HCT116 (cell line): ENCODE results near the gene TMEM212. TPM values are rescaled to one million over a fixed set of nuclear protein-coding genes. Genes with fewer than 3 reads are reported as not detected.

Experiments
- ATAC-seq: fragments of 200-7000 bp; cut with Tn5 transposase; 2 replicates; pipeline ENCODE4 v1.9.1; 2020; ENCODE audit warnings: mild to moderate bottlenecking, moderate library complexity
- BruUV-seq: library from RNA; stranded (reverse); fragments of 400-500 nt; replicated peaks from 2 replicates; lab custom pipeline; 2021; lab: Mats Ljungman, UMichigan
- CTCF ChIA-PET: fragments of 300-600 bp; sonication (Branson Sonifier 250); formaldehyde crosslinking; loops from one replicate; lab custom pipeline; 2021; ENCODE audit warnings: antibody characterized with exemption; lab: Charles Lee
- POLR2A ChIA-PET: fragments of 300-600, 350-600 bp; sonication (Branson Sonifier 250); formaldehyde crosslinking; loops from one replicate; lab custom pipeline; 2021; ENCODE audit warnings: antibody characterized with exemption; lab: Charles Lee
- RAD21 ChIA-PET, 2 experiments: fragments of 300-600 bp; sonication (Branson Sonifier 250); formaldehyde crosslinking; loops; one replicate each; lab custom pipeline; 2023; ENCODE audit warnings: low total read pairs in 2 of 2; ENCODE audit not compliant: uncharacterized antibody in 2 of 2, unreplicated experiment in 2 of 2, low non-redundant PET in 1 of 2; lab: Charles Lee
- DNase-seq: peaks from one replicate; pipeline ENCODE4 v3.0.0-alpha.2; 2010; ENCODE audit warnings: low read depth, low spot score
- H2AFZ ChIP-seq: fragments of 200-600 bp; shearing (Covaris generic), sonication (generic); 2 replicates; pipeline ENCODE4 v1.6.1; 2017; ENCODE audit warnings: low read depth, mixed run types, mixed read lengths, antibody characterized with exemption, low read length; ENCODE audit not compliant: poor library complexity, severe bottlenecking
- H3K27ac ChIP-seq: 2 replicates; pipeline ENCODE4 v1.5.1; 2012; ENCODE audit warnings: low read depth, low read length
- H3K27me3 ChIP-seq: fragments of 200-600 bp; sonication (generic); 2 replicates; pipeline ENCODE4 v1.6.1; 2016; ENCODE audit warnings: mixed run types, low read length, mixed read lengths; ENCODE audit not compliant: insufficient read depth
- H3K36me3 ChIP-seq, 2 experiments: fragments of 200-500 bp in 1 of 2; fragments of 200-600 bp in 1 of 2; sonication (Bioruptor generic) in 1 of 2; sonication (generic) in 1 of 2; 2 replicates each; pipeline versions ENCODE4 v1.5.1 to v1.6.1; 2014 to 2016; ENCODE audit warnings: low read length in 2 of 2, inconsistent platforms in 1 of 2, mixed read lengths in 1 of 2, mixed run types in 1 of 2; ENCODE audit not compliant: insufficient read depth in 2 of 2, control insufficient read depth in 1 of 2
- H3K4me1 ChIP-seq, 2 experiments: fragments of 200-600 bp in 1 of 2; sonication (generic) in 1 of 2; 2 replicates each; pipeline versions ENCODE4 v1.5.1 to v1.6.1; 2012 to 2017; ENCODE audit warnings: low read length in 2 of 2, inconsistent platforms in 1 of 2, mild to moderate bottlenecking in 1 of 2, mixed read lengths in 1 of 2, mixed run types in 1 of 2, moderate library complexity in 1 of 2; ENCODE audit not compliant: insufficient read depth in 2 of 2, control insufficient read depth in 1 of 2
- H3K4me2 ChIP-seq: fragments of 200-600 bp; sonication (generic); 2 replicates; pipeline ENCODE4 v1.6.1; 2017; ENCODE audit warnings: mixed run types, low read length, mixed read lengths
- H3K4me3 ChIP-seq, 2 experiments: fragments of 200-600 bp in 1 of 2; sonication (generic) in 1 of 2; replicated peaks in 1 of 2; 2 replicates each; pipeline ENCODE4 v1.5.1; 2011 to 2016; ENCODE audit warnings: low read length in 2 of 2, control low read depth in 1 of 2, low read depth in 1 of 2, mild to moderate bottlenecking in 1 of 2, mixed read lengths in 1 of 2, mixed run types in 1 of 2
- H3K79me2 ChIP-seq: fragments of 200-600 bp; sonication (generic); 2 replicates; pipeline ENCODE4 v1.6.1; 2017; ENCODE audit warnings: mild to moderate bottlenecking, mixed run types, low read length, moderate library complexity, mixed read lengths; ENCODE audit not compliant: insufficient read depth
- H3K9ac ChIP-seq: fragments of 200-600 bp; sonication (generic); 2 replicates; pipeline ENCODE4 v1.6.1; 2016; ENCODE audit warnings: low read length, mixed read lengths
- H3K9me2 ChIP-seq: fragments of 200-600 bp; sonication (generic), shearing (Covaris generic); 2 replicates; pipeline ENCODE4 v1.6.1; 2017; ENCODE audit warnings: mixed run types, mild to moderate bottlenecking, moderate library complexity; ENCODE audit not compliant: insufficient read depth
- H3K9me3 ChIP-seq, 2 experiments: fragments of 200-500 bp in 1 of 2; fragments of 200-600 bp in 1 of 2; sonication (Bioruptor generic) in 1 of 2; sonication (generic) in 1 of 2; 2 replicates each; pipeline ENCODE4 v1.6.1; 2014 to 2017; ENCODE audit warnings: low read length in 2 of 2, mixed read lengths in 2 of 2, inconsistent platforms in 1 of 2, low read depth in 1 of 2, mild to moderate bottlenecking in 1 of 2, mixed run types in 1 of 2, moderate library complexity in 1 of 2; ENCODE audit not compliant: control insufficient read depth in 1 of 2, insufficient read depth in 1 of 2
- H4K20me1 ChIP-seq: fragments of 200-600 bp; sonication (generic), shearing (Covaris generic); 2 replicates; pipeline ENCODE4 v1.6.1; 2017; ENCODE audit warnings: mixed run types, mild to moderate bottlenecking, moderate library complexity; ENCODE audit not compliant: insufficient read depth
- ATF3 ChIP-seq: IDR thresholded peaks from 2 replicates; pipeline ENCODE4 v1.6.1; 2012
- CBX3 ChIP-seq: IDR thresholded peaks from 2 replicates; pipeline ENCODE4 v1.6.1; 2012; ENCODE audit warnings: low read depth
- CEBPB ChIP-seq: IDR thresholded peaks from 2 replicates; pipeline ENCODE4 v1.6.1; 2012; ENCODE audit warnings: low read depth
- CTCF ChIP-seq, 3 experiments: fragments of 200-600 bp in 1 of 3; sonication (generic) in 1 of 3; IDR thresholded peaks in 2 of 3; conservative IDR thresholded peaks in 1 of 3; 2 replicates each; pipeline ENCODE4 v1.5.1; 2012 to 2017; ENCODE audit warnings: low read depth in 2 of 3, low read length in 2 of 3, antibody characterized with exemption in 1 of 3, borderline replicate concordance in 1 of 3, control low read depth in 1 of 3, mild to moderate bottlenecking in 1 of 3, mixed read lengths in 1 of 3, mixed run types in 1 of 3, moderate library complexity in 1 of 3; ENCODE audit not compliant: insufficient read depth in 1 of 3
- EGR1 ChIP-seq: IDR thresholded peaks from 2 replicates; pipeline ENCODE4 v1.6.1; 2012; ENCODE audit warnings: low read depth
- ELF1 ChIP-seq: IDR thresholded peaks from 2 replicates; pipeline ENCODE4 v1.6.1; 2012; ENCODE audit warnings: low read depth, borderline replicate concordance
- EZH2 ChIP-seq: fragments of 200-600 bp; sonication (generic); IDR thresholded peaks from 2 replicates; pipeline ENCODE4 v1.6.1; 2017; ENCODE audit warnings: antibody characterized with exemption, mixed run types
- EZH2phosphoT487 ChIP-seq: fragments of 200-600 bp; IDR thresholded peaks from 2 replicates; pipeline ENCODE4 v1.6.1; 2018; ENCODE audit warnings: antibody characterized with exemption, borderline replicate concordance
- FOSL1 ChIP-seq: IDR thresholded peaks from 2 replicates; pipeline ENCODE4 v1.6.1; 2012; ENCODE audit warnings: low read depth
- JUND ChIP-seq: IDR thresholded peaks from 2 replicates; pipeline ENCODE4 v1.6.1; 2012
- MAX ChIP-seq: IDR thresholded peaks from 2 replicates; pipeline ENCODE4 v1.6.1; 2012
- POLR2AphosphoS5 ChIP-seq: IDR thresholded peaks from 2 replicates; pipeline ENCODE4 v1.6.1; 2011; ENCODE audit warnings: mild to moderate bottlenecking, low read depth, low read length, moderate library complexity
- RAD21 ChIP-seq: IDR thresholded peaks from 2 replicates; pipeline ENCODE4 v1.6.1; 2012; ENCODE audit warnings: low read depth, mild to moderate bottlenecking
- REST ChIP-seq: IDR thresholded peaks from 2 replicates; pipeline ENCODE4 v1.6.1; 2012; ENCODE audit warnings: low read depth
- SIN3A ChIP-seq: IDR thresholded peaks from 2 replicates; pipeline ENCODE4 v1.6.1; 2012; ENCODE audit warnings: low read depth
- SP1 ChIP-seq: IDR thresholded peaks from 2 replicates; pipeline ENCODE4 v1.6.1; 2012; ENCODE audit warnings: low read depth
- SRF ChIP-seq: IDR thresholded peaks from 2 replicates; pipeline ENCODE4 v1.6.1; 2012; ENCODE audit warnings: low read depth
- TCF7L2 ChIP-seq: IDR thresholded peaks from 2 replicates; pipeline ENCODE4 v1.7.0; 2011; ENCODE audit warnings: borderline replicate concordance, inconsistent platforms; ENCODE audit not compliant: insufficient read depth, insufficient read length; ENCODE audit errors: extremely low read depth
- ZBTB33 ChIP-seq: IDR thresholded peaks from 2 replicates; pipeline ENCODE4 v1.6.1; 2011; ENCODE audit warnings: mild to moderate bottlenecking, low read length, moderate library complexity; ENCODE audit not compliant: insufficient replicate concordance; ENCODE audit errors: extremely low read depth
- intact Hi-C: fragments of 100-400 bp; cut with micrococcal nuclease; formaldehyde crosslinking; loops from 2 replicates; pipeline ENCODE4 v1.10.0; 2022
- total RNA-seq: library from RNA; stranded (reverse); gene quantifications from one replicate; pipeline ENCODE4 v1.2.1, GENCODE V29; 2021; ENCODE audit not compliant: unreplicated experiment

Gene TMEM212
- total RNA-seq, 1 experiment from 2014 or later = not detected

DNA sequence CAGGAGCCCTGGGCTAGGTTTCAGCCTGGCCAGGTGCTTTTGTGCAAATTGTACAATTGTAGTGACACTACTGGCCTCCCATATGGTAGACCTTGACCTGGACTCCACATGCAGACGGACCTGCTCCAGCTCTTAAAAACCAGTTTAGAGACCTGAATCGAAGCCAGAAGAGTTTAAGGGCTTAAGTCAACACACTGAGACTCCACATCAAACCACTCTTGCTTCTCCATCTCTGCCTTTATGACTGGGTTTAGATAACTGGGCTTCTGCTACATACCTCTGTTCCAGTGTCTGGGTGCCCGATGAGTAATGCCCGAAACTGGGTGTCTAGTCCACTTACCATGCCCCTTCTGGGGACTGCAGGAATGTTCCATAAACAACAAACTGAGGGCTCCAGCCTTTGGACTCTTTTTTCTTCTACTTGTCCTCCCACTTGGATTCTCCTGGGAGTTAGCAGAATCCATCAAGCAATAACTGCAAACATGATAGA, 32.8 kb downstream of the TMEM212 start:
- no peak for TF ChIP-seq CTCF (IDR thresholded peaks at IDR 0.05 in 2 of 3, conservative IDR thresholded peaks at IDR 0.05 in 1 of 3; ENCODE audit: borderline replicate concordance in 1 of 3, insufficient read depth in 1 of 3, low read depth in 2 of 3, low read length in 2 of 3)
- no peak for TF ChIP-seq EGR1
- no peak for TF ChIP-seq MAX
- no peak for TF ChIP-seq SP1
- TF ChIP-seq CBX3 = no peak
- no peak for TF ChIP-seq JUND
- no peak for TF ChIP-seq ATF3
- no peak for TF ChIP-seq SRF
- no peak for TF ChIP-seq FOSL1
- no peak for TF ChIP-seq EZH2phosphoT487
- no peak for TF ChIP-seq ZBTB33
- TF ChIP-seq POLR2AphosphoS5 = no peak
- no peak for TF ChIP-seq SIN3A
- TF ChIP-seq ELF1 = no peak
- TF ChIP-seq TCF7L2 = no peak
- no peak for TF ChIP-seq CEBPB
- no peak for TF ChIP-seq RAD21
- no peak for TF ChIP-seq EZH2
- no peak for TF ChIP-seq REST
- Histone ChIP-seq H3K9me2 (no peaks in the 10 kb centered on the region), H3K9ac (no peak overlapping the region), H3K36me3 (no peaks in the 10 kb centered on the region), H3K9me3 (no peaks in the 10 kb centered on the region), H3K79me2 (no peaks in the 10 kb centered on the region), H2AFZ (no peak overlapping the region), H3K27ac (no peak overlapping the region), H3K27me3 (no peaks in the 10 kb centered on the region), H4K20me1 (no peaks in the 10 kb centered on the region), H3K4me2 (no peak overlapping the region), H3K4me1 (no peaks in the 10 kb centered on the region; a peak in 1 of 4 replicates), H3K4me3 (no peak overlapping the region)
- no peak for ATAC-seq
- RAD21 ChIA-PET = no interaction called here
- CTCF ChIA-PET = no interaction called here
- POLR2A ChIA-PET = no interaction called here
- no TSS peak for BruUV-seq
- intact Hi-C loops = loop anchor here (10.0 kb wide), 1 partner anchor 61 kb away; the partner anchor contains the start of gene PLD1
- DNase-seq = no peak
